ENCODE measurements around the gene DLGAP1.

DNA sequence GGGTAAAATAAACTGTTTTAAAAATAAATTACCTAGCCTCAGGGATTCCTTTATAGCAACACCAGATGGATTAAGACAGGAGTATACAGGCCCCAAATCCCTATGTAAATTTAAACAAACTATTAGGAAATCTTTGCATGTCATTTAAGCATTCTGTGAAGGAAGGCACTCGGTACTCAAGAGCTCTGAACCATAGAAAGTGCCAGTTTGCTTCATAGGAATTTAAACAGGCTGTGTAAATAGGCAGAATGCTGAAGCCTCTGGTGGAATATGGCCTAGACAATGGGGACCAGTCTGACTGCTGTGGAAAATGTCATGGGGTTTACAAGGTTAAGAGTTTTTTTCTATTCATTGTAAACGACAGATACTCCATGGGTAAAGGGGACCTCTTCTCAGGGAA lies 377.4 kb downstream of the DLGAP1 start:
- TF ChIP-seq, protein P1, sequence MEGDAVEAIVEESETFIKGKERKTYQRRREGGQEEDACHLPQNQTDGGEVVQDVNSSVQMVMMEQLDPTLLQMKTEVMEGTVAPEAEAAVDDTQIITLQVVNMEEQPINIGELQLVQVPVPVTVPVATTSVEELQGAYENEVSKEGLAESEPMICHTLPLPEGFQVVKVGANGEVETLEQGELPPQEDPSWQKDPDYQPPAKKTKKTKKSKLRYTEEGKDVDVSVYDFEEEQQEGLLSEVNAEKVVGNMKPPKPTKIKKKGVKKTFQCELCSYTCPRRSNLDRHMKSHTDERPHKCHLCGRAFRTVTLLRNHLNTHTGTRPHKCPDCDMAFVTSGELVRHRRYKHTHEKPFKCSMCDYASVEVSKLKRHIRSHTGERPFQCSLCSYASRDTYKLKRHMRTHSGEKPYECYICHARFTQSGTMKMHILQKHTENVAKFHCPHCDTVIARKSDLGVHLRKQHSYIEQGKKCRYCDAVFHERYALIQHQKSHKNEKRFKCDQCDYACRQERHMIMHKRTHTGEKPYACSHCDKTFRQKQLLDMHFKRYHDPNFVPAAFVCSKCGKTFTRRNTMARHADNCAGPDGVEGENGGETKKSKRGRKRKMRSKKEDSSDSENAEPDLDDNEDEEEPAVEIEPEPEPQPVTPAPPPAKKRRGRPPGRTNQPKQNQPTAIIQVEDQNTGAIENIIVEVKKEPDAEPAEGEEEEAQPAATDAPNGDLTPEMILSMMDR (conservative IDR thresholded peaks at IDR 0.05; ENCODE audit: low read depth in 2 of 2), result no peak
- TF ChIP-seq EZH2 (IDR thresholded peaks at IDR 0.05; ENCODE audit: low read depth, unreplicated experiment) (no peak), EZH2phosphoT487 (IDR thresholded peaks at IDR 0.05; ENCODE audit: unreplicated experiment) (no peak), POLR2AphosphoS5 (IDR thresholded peaks at IDR 0.05; ENCODE audit: low read depth) (no peak), CREB1 (CRISPR knock-in tag; IDR thresholded peaks at IDR 0.05; ENCODE audit: low read depth) (no peak), JUNB (IDR thresholded peaks at IDR 0.05; ENCODE audit: unreplicated experiment) (no peak)
- TF ChIP-seq, protein P2, sequence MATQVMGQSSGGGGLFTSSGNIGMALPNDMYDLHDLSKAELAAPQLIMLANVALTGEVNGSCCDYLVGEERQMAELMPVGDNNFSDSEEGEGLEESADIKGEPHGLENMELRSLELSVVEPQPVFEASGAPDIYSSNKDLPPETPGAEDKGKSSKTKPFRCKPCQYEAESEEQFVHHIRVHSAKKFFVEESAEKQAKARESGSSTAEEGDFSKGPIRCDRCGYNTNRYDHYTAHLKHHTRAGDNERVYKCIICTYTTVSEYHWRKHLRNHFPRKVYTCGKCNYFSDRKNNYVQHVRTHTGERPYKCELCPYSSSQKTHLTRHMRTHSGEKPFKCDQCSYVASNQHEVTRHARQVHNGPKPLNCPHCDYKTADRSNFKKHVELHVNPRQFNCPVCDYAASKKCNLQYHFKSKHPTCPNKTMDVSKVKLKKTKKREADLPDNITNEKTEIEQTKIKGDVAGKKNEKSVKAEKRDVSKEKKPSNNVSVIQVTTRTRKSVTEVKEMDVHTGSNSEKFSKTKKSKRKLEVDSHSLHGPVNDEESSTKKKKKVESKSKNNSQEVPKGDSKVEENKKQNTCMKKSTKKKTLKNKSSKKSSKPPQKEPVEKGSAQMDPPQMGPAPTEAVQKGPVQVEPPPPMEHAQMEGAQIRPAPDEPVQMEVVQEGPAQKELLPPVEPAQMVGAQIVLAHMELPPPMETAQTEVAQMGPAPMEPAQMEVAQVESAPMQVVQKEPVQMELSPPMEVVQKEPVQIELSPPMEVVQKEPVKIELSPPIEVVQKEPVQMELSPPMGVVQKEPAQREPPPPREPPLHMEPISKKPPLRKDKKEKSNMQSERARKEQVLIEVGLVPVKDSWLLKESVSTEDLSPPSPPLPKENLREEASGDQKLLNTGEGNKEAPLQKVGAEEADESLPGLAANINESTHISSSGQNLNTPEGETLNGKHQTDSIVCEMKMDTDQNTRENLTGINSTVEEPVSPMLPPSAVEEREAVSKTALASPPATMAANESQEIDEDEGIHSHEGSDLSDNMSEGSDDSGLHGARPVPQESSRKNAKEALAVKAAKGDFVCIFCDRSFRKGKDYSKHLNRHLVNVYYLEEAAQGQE (IDR thresholded peaks at IDR 0.05; ENCODE audit: unreplicated experiment), result no peak
- TF ChIP-seq, protein P3, sequence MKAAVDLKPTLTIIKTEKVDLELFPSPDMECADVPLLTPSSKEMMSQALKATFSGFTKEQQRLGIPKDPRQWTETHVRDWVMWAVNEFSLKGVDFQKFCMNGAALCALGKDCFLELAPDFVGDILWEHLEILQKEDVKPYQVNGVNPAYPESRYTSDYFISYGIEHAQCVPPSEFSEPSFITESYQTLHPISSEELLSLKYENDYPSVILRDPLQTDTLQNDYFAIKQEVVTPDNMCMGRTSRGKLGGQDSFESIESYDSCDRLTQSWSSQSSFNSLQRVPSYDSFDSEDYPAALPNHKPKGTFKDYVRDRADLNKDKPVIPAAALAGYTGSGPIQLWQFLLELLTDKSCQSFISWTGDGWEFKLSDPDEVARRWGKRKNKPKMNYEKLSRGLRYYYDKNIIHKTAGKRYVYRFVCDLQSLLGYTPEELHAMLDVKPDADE (IDR thresholded peaks at IDR 0.05), result no peak
- TF ChIP-seq, protein P4, sequence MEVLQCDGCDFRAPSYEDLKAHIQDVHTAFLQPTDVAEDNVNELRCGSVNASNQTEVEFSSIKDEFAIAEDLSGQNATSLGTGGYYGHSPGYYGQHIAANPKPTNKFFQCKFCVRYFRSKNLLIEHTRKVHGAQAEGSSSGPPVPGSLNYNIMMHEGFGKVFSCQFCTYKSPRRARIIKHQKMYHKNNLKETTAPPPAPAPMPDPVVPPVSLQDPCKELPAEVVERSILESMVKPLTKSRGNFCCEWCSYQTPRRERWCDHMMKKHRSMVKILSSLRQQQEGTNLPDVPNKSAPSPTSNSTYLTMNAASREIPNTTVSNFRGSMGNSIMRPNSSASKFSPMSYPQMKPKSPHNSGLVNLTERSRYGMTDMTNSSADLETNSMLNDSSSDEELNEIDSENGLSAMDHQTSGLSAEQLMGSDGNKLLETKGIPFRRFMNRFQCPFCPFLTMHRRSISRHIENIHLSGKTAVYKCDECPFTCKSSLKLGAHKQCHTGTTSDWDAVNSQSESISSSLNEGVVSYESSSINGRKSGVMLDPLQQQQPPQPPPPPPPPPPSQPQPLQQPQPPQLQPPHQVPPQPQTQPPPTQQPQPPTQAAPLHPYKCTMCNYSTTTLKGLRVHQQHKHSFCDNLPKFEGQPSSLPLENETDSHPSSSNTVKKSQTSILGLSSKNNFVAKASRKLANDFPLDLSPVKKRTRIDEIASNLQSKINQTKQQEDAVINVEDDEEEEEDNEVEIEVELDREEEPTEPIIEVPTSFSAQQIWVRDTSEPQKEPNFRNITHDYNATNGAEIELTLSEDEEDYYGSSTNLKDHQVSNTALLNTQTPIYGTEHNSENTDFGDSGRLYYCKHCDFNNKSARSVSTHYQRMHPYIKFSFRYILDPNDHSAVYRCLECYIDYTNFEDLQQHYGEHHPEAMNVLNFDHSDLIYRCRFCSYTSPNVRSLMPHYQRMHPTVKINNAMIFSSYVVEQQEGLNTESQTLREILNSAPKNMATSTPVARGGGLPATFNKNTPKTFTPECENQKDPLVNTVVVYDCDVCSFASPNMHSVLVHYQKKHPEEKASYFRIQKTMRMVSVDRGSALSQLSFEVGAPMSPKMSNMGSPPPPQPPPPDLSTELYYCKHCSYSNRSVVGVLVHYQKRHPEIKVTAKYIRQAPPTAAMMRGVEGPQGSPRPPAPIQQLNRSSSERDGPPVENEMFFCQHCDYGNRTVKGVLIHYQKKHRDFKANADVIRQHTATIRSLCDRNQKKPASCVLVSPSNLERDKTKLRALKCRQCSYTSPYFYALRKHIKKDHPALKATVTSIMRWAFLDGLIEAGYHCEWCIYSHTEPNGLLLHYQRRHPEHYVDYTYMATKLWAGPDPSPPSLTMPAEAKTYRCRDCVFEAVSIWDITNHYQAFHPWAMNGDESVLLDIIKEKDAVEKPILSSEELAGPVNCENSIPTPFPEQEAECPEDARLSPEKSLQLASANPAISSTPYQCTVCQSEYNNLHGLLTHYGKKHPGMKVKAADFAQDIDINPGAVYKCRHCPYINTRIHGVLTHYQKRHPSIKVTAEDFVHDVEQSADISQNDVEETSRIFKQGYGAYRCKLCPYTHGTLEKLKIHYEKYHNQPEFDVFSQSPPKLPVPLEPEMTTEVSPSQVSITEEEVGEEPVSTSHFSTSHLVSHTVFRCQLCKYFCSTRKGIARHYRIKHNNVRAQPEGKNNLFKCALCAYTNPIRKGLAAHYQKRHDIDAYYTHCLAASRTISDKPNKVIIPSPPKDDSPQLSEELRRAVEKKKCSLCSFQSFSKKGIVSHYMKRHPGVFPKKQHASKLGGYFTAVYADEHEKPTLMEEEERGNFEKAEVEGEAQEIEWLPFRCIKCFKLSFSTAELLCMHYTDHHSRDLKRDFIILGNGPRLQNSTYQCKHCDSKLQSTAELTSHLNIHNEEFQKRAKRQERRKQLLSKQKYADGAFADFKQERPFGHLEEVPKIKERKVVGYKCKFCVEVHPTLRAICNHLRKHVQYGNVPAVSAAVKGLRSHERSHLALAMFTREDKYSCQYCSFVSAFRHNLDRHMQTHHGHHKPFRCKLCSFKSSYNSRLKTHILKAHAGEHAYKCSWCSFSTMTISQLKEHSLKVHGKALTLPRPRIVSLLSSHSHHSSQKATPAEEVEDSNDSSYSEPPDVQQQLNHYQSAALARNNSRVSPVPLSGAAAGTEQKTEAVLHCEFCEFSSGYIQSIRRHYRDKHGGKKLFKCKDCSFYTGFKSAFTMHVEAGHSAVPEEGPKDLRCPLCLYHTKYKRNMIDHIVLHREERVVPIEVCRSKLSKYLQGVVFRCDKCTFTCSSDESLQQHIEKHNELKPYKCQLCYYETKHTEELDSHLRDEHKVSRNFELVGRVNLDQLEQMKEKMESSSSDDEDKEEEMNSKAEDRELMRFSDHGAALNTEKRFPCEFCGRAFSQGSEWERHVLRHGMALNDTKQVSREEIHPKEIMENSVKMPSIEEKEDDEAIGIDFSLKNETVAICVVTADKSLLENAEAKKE (CRISPR knock-in tag; IDR thresholded peaks at IDR 0.05), result no peak

Data from GM23338 (cell line).